ENCODE results near the gene C1S. TPM values are rescaled to one million over a fixed set of nuclear protein-coding genes. Genes with fewer than 3 reads are reported as not detected.
A peak's percentile ranks its signal among the peaks of the same experiment; 100 is the strongest.

Gene C1S
- total RNA-seq, 2 experiments from 2014 or later: 1.7 TPM

- CTCF ChIA-PET: interaction anchor here (1.0 to 1.5 kb wide), 7 partner anchors 14 to 146 kb away, joined by 3 to 7 read pairs (median 3); no protein-coding TSS in a partner anchor
- ATAC-seq: no peak
- no peak for TF ChIP-seq CTCF (IDR thresholded peaks at IDR 0.05)
- H3K4me3 Mint-ChIP-seq: no peak overlapping the region
- no peak overlapping the region for H3K27ac Mint-ChIP-seq
- intact Hi-C loops (cut with micrococcal nuclease): no loop called here
- no peaks in the 10 kb centered on the region for H3K36me3 Mint-ChIP-seq (ENCODE audit: low read depth)
- H3K4me1 Mint-ChIP-seq (ENCODE audit: low read depth): peaks cover 6% of the 10 kb centered on the region
- no peak for DNase-seq
- no peaks in the 10 kb centered on the region for H3K27me3 Mint-ChIP-seq
- H3K9me3 Mint-ChIP-seq: no peaks in the 10 kb centered on the region
- POLR2A ChIA-PET: interaction anchor here (1.4 kb wide), 1 partner anchor 147 kb away, joined by 6 read pairs; the partner anchor contains the start of genes C12orf57 and RNU7-1
These were observed 29.9 kb downstream of the C1S start for GRCh38 chr12:7090222-7090998.

GRCh38 chr12:7091171-7091570 lies 30.7 kb downstream of the C1S start:
- H3K36me3 Mint-ChIP-seq (ENCODE audit: low read depth): no peaks in the 10 kb centered on the region
- H3K27me3 Mint-ChIP-seq: no peaks in the 10 kb centered on the region
- intact Hi-C loops (cut with micrococcal nuclease): no loop called here
- H3K27ac Mint-ChIP-seq: no peak overlapping the region
- ChIA-PET POLR2A (interaction anchor here (0.6 to 1.4 kb wide), 4 partner anchors 23 to 479 kb away, joined by 3 to 6 read pairs (median 4); partner anchors contain the start of genes C12orf57 and RNU7-1), CTCF (interaction anchor here (0.9 to 1.5 kb wide), 5 partner anchors 22 to 146 kb away, joined by 3 to 7 read pairs (median 3); no protein-coding TSS in a partner anchor)
- ATAC-seq (no peak), DNase-seq (no peak)
- peaks cover 6% of the 10 kb centered on the region for H3K4me1 Mint-ChIP-seq (ENCODE audit: low read depth)
- no peak overlapping the region for H3K4me3 Mint-ChIP-seq
- no peak for TF ChIP-seq CTCF (IDR thresholded peaks at IDR 0.05)
- no peaks in the 10 kb centered on the region for H3K9me3 Mint-ChIP-seq

GRCh38 chr12:7091660-7092228 lies 31.2 kb downstream of the C1S start:
- Mint-ChIP-seq H3K9me3 (no peaks in the 10 kb centered on the region), H3K27ac (peak overlapping the region; percentile 77), H3K4me1 (ENCODE audit: low read depth) (peaks cover 6% of the 10 kb centered on the region), H3K27me3 (no peaks in the 10 kb centered on the region), H3K36me3 (ENCODE audit: low read depth) (no peaks in the 10 kb centered on the region), H3K4me3 (peak overlapping the region; percentile 75)
- no peak for DNase-seq
- POLR2A ChIA-PET: interaction anchor here (0.6 to 2.4 kb wide), 5 partner anchors 24 to 479 kb away, joined by 3 to 14 read pairs (median 4); partner anchors contain the start of genes C12orf57 and RNU7-1
- TF ChIP-seq CTCF (IDR thresholded peaks at IDR 0.05): no peak
- intact Hi-C loops (cut with micrococcal nuclease): no loop called here
- peak; percentile 6 for ATAC-seq
- CTCF ChIA-PET: interaction anchor here (0.9 to 2.7 kb wide), 7 partner anchors 11 to 147 kb away, joined by 3 to 13 read pairs (median 4); no protein-coding TSS in a partner anchor

GRCh38 chr12:7092229-7092985 lies 31.9 kb downstream of the C1S start, which contains the start of gene C1R:
Gene C1R (minus strand): TSS chr12:7092445. CDS start chr12:7092388, 57 bp downstream.
- H3K4me1 Mint-ChIP-seq (ENCODE audit: low read depth): peaks cover 6% of the 10 kb centered on the region
- POLR2A ChIA-PET: interaction anchor here (0.8 to 2.4 kb wide), 5 partner anchors 10 to 148 kb away, joined by 3 to 14 read pairs (median 4); partner anchors contain the start of genes C12orf57, C1RL, LPCAT3 and RNU7-1
- intact Hi-C loops (cut with micrococcal nuclease): no loop called here
- no peaks in the 10 kb centered on the region for H3K9me3 Mint-ChIP-seq
- CTCF ChIA-PET: interaction anchor here (1.0 to 2.7 kb wide), 6 partner anchors 10 to 94 kb away, joined by 3 to 13 read pairs (median 4); no protein-coding TSS in a partner anchor
- peak; percentile 91 for TF ChIP-seq CTCF (IDR thresholded peaks at IDR 0.05)
- H3K27me3 Mint-ChIP-seq: no peaks in the 10 kb centered on the region
- no peaks in the 10 kb centered on the region for H3K36me3 Mint-ChIP-seq (ENCODE audit: low read depth)
- H3K4me3 Mint-ChIP-seq: peak within 1 kb of the TSS; percentile 75
- peak; percentile 86 for ATAC-seq
- H3K27ac Mint-ChIP-seq: peak within 1 kb of the TSS; percentile 77
- peak; percentile 81 for DNase-seq
